ENCODE measurements around the gene KRTAP5-2. TPM values are rescaled to one million over a fixed set of nuclear protein-coding genes. Genes with fewer than 3 reads are reported as not detected.

KRTAP5-2 gene
- total RNA-seq, 3 donors from 2014 or later, result not detected

GRCh38 chr11:1573077-1573902 lies 24.8 kb downstream of the KRTAP5-2 start:
- Histone ChIP-seq H3K4me3 (peak overlapping the region; percentile 72), H3K4me1 (ENCODE audit: low read depth) (peaks cover 47% of the 10 kb centered on the region), H3K36me3 (ENCODE audit: low read depth) (no peaks in the 10 kb centered on the region), H3K9me3 (no peaks in the 10 kb centered on the region)
- ATAC-seq, result peak; percentile 47
- intact Hi-C loops (cut with DNase I, micrococcal nuclease), result no loop called here
- peak; percentile 67 to 83 (median 82) for DNase-seq
- no peak for TF ChIP-seq CTCF (IDR thresholded peaks at IDR 0.05)

- intact Hi-C loops (cut with DNase I, micrococcal nuclease), result no loop called here
- DNase-seq (peak; percentile 93 to 96 (median 95)), ATAC-seq (peak; percentile 53)
- Histone ChIP-seq H3K9me3 (no peaks in the 10 kb centered on the region), H3K4me3 (peak within 1 kb of the TSS; percentile 72), H3K4me1 (ENCODE audit: low read depth) (peaks cover 47% of the 10 kb centered on the region), H3K36me3 (ENCODE audit: low read depth) (no peaks in the 10 kb centered on the region)
- no peak for TF ChIP-seq CTCF (IDR thresholded peaks at IDR 0.05)
These were observed 25.7 kb downstream of the KRTAP5-2 start, which contains the start of gene DUSP8 for GRCh38 chr11:1572197-1573076. TSS of gene DUSP8 (minus strand) at chr11:1572271. CDS start at chr11:1565826, 6,445 bp downstream.

- peaks cover 47% of the 10 kb centered on the region for H3K4me1 ChIP-seq (ENCODE audit: low read depth)
- DNase-seq, result no peak
- no peak for TF ChIP-seq CTCF (IDR thresholded peaks at IDR 0.05)
- intact Hi-C loops (cut with DNase I, micrococcal nuclease), result no loop called here
- no peak for ATAC-seq
- H3K36me3 ChIP-seq (ENCODE audit: low read depth), result no peaks in the 10 kb centered on the region
- peak overlapping the region; percentile 18 for H3K4me3 ChIP-seq
- no peaks in the 10 kb centered on the region for H3K9me3 ChIP-seq
These were observed 26.3 kb downstream of the KRTAP5-2 start for GRCh38 chr11:1571760-1572196.

DNA sequence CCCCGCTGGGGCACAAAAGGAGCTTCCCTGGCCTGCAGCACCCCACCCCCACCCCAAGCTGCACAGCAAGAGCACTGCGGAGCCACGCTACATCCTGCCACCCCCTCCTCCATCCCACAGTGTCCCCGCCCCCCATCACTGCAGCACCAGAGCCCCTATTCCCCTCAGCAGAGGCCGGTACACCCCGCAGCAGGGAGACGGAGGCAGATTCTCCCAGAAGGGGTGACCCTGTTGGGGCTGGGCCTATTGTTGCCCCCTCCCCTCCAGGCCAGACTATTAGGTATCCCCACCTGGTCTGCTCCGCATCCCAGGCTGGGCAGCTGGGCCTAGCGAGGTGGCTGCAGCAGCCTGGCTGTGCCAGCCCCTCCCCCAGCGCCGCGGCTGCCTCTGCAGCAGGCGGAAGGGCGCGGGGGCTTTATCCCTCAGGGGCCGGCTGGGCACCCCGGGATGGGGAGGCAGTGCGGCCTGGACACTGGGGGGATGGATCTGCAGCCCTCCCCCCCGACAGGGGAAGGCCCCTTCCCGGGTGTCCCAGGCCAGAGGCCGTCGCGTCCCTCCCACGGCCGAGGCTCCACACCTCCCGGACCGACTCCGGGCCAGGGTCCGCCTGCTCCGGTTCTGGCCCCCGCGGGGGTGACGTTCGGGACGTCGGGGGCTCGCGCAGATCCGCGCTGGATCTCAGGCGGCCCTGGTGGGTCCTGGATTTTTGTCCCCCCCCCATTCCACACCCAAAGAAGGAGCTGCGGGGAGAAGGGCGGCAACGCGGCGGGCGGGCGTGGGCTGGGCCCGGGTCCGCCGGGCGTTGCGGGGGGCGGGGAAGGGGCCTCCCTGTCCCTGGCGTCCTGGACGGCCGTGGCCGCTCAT lies 27.0 kb downstream of the KRTAP5-2 start:
- DNase-seq, result peak; percentile 51 to 69 (median 68)
- no peaks in the 10 kb centered on the region for H3K9me3 ChIP-seq
- TF ChIP-seq CTCF (IDR thresholded peaks at IDR 0.05), result no peak
- intact Hi-C loops (cut with DNase I, micrococcal nuclease), result no loop called here
- peaks cover 42% of the 10 kb centered on the region for H3K4me1 ChIP-seq (ENCODE audit: low read depth)
- no peaks in the 10 kb centered on the region for H3K36me3 ChIP-seq (ENCODE audit: low read depth)
- peak overlapping the region; percentile 18 for H3K4me3 ChIP-seq
- ATAC-seq, result no peak

GRCh38 chr11:1570531-1570895 lies 27.6 kb downstream of the KRTAP5-2 start:
- no peak for DNase-seq
- no peaks in the 10 kb centered on the region for H3K36me3 ChIP-seq (ENCODE audit: low read depth)
- ATAC-seq, result no peak
- H3K4me1 ChIP-seq (ENCODE audit: low read depth), result peaks cover 38% of the 10 kb centered on the region
- no peak overlapping the region for H3K4me3 ChIP-seq
- no peaks in the 10 kb centered on the region for H3K9me3 ChIP-seq
- intact Hi-C loops (cut with DNase I, micrococcal nuclease), result no loop called here
- no peak for TF ChIP-seq CTCF (IDR thresholded peaks at IDR 0.05)
